MCF 10A (cell line): ENCODE measurements around the gene CYP3A5. TPM values are rescaled to one million over a fixed set of nuclear protein-coding genes. Genes with fewer than 3 reads are reported as not detected.

ENCODE experiments used
- BruUV-seq: library from RNA; stranded (reverse); fragments of 400-500 nt; replicated peaks from 2 replicates; lab custom pipeline; 2021; lab: Mats Ljungman, UMichigan
- CTCF ChIA-PET: fragments of 300-600 bp; sonication (Branson Sonifier 250); formaldehyde crosslinking; extraction: SDS; loops from one replicate; lab custom pipeline; 2021; ENCODE audit warnings: antibody characterized with exemption, inconsistent platforms; lab: Yijun Ruan, JAX
- POLR2A ChIA-PET: fragments of 300-600, 350-650 bp; sonication (Branson Sonifier 250); formaldehyde crosslinking; extraction: SDS; loops from one replicate; lab custom pipeline; 2020; ENCODE audit warnings: antibody characterized with exemption, inconsistent platforms; lab: Yijun Ruan, JAX
- DNase-seq: peaks from one replicate; pipeline ENCODE4 v3.0.0-alpha.2; 2018; ENCODE audit not compliant: unreplicated experiment
- H3K27ac Mint-ChIP-seq: one replicate; pipeline ENCODE4 v1.8.0; 2022; ENCODE audit warnings: mild to moderate bottlenecking, low read depth, mixed read lengths; ENCODE audit not compliant: unreplicated experiment
- H3K27me3 Mint-ChIP-seq: one replicate; pipeline ENCODE4 v1.8.0; 2022; ENCODE audit warnings: mixed read lengths; ENCODE audit not compliant: insufficient read depth, unreplicated experiment
- H3K36me3 Mint-ChIP-seq: one replicate; pipeline ENCODE4 v1.8.0; 2022; ENCODE audit warnings: mild to moderate bottlenecking, moderate library complexity, mixed read lengths; ENCODE audit not compliant: insufficient read depth, unreplicated experiment
- H3K4me1 Mint-ChIP-seq: one replicate; pipeline ENCODE4 v1.8.0; 2022; ENCODE audit warnings: mixed read lengths; ENCODE audit not compliant: insufficient read depth, unreplicated experiment
- H3K4me3 Mint-ChIP-seq: one replicate; pipeline ENCODE4 v1.8.0; 2022; ENCODE audit warnings: mild to moderate bottlenecking, moderate library complexity, mixed read lengths; ENCODE audit not compliant: unreplicated experiment
- H3K9me3 Mint-ChIP-seq: one replicate; pipeline ENCODE4 v1.8.0; 2022; ENCODE audit warnings: mixed read lengths; ENCODE audit not compliant: unreplicated experiment
- intact Hi-C: fragments of 100-400 bp; cut with micrococcal nuclease; formaldehyde crosslinking; loops from 2 replicates; pipeline ENCODE4 v1.14.1; 2022
- total RNA-seq: library from RNA; stranded (reverse); gene quantifications from 2 replicates; pipeline ENCODE4 v1.2.3, GENCODE V29; 2022
- TF ChIP-seq, protein P1 (sequence below): fragments of 200-600 bp; IDR thresholded peaks from one replicate; pipeline ENCODE4 v1.8.0; 2022; ENCODE audit warnings: antibody characterized with exemption, mild to moderate bottlenecking; ENCODE audit not compliant: unreplicated experiment

The CYP3A5 gene
- total RNA-seq, 1 experiment from 2014 or later: 0.58 TPM

DNA sequence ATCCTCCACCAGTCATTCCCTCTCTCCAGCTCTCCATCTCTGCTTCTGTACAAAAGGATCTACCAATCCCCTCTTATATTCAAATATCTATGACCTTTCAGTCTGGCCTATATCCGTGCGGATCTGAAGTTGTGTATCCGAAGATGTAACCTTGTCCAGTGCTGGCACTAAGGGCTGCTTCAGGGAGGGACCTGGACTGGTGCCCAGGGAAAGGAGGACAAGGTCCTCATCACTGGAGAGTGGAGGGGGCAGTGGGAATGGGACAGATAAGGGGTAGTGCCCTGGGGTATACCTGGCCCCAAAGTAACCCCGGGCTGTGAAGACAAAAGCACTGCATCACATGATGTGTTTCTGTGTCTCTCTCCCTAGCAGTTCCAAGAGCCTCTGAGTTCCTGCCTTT is 80.0 kb downstream of the CYP3A5 start:
- Mint-ChIP-seq H3K4me1 (no peaks in the 10 kb centered on the region), H3K36me3 (no peaks in the 10 kb centered on the region), H3K9me3 (no peaks in the 10 kb centered on the region), H3K27ac (no peak overlapping the region), H3K27me3 (no peaks in the 10 kb centered on the region), H3K4me3 (no peak overlapping the region)
- no peak for DNase-seq
- TF ChIP-seq, protein P1, sequence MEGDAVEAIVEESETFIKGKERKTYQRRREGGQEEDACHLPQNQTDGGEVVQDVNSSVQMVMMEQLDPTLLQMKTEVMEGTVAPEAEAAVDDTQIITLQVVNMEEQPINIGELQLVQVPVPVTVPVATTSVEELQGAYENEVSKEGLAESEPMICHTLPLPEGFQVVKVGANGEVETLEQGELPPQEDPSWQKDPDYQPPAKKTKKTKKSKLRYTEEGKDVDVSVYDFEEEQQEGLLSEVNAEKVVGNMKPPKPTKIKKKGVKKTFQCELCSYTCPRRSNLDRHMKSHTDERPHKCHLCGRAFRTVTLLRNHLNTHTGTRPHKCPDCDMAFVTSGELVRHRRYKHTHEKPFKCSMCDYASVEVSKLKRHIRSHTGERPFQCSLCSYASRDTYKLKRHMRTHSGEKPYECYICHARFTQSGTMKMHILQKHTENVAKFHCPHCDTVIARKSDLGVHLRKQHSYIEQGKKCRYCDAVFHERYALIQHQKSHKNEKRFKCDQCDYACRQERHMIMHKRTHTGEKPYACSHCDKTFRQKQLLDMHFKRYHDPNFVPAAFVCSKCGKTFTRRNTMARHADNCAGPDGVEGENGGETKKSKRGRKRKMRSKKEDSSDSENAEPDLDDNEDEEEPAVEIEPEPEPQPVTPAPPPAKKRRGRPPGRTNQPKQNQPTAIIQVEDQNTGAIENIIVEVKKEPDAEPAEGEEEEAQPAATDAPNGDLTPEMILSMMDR: no peak
- CTCF ChIA-PET: no interaction called here
- intact Hi-C loops: no loop called here
- POLR2A ChIA-PET: no interaction called here
- no TSS peak for BruUV-seq

Other genes with a start within 250 kb of the CYP3A5 start
- gene PTCD1, start 241.2 kb downstream of the CYP3A5 start, total RNA-seq: 4.9 and 8.6 TPM in 2 replicates
- gene CPSF4, start 241.1 kb downstream of the CYP3A5 start, total RNA-seq: 49.5 and 62.6 TPM in 2 replicates
- 417 and 442 TPM in 2 replicates for gene ATP5MF, start 213.8 kb downstream of the CYP3A5 start, total RNA-seq
- gene ZNF789, start 207.1 kb downstream of the CYP3A5 start, total RNA-seq: 15.0 and 19.9 TPM in 2 replicates
- 17.4 and 20.6 TPM in 2 replicates for gene ZNF394, start 179.7 kb downstream of the CYP3A5 start, total RNA-seq
- 13.6 and 16.2 TPM in 2 replicates for gene ZKSCAN5, start 175.3 kb downstream of the CYP3A5 start, total RNA-seq
- gene FAM200A, start 127.9 kb downstream of the CYP3A5 start, total RNA-seq: 6.1 and 7.4 TPM in 2 replicates
- gene ZNF655, start 121.4 kb downstream of the CYP3A5 start, total RNA-seq: 85.2 and 89.9 TPM in 2 replicates
- 0.70 and 0.96 TPM in 2 replicates for gene TMEM225B, start 81.7 kb downstream of the CYP3A5 start, total RNA-seq
- gene ZSCAN25, start 63.0 kb downstream of the CYP3A5 start, total RNA-seq: 17.6 and 20.9 TPM in 2 replicates
- gene CYP3A7, start 55.2 kb upstream of the CYP3A5 start, total RNA-seq: not detected in 2 replicates
- gene CYP3A4, start 104.2 kb upstream of the CYP3A5 start, total RNA-seq: not detected in 2 replicates
- gene CYP3A43, start 148.0 kb upstream of the CYP3A5 start, total RNA-seq: not detected in 2 replicates
- gene OR2AE1, start 197.0 kb upstream of the CYP3A5 start, total RNA-seq: not detected in 2 replicates
- gene TRIM4, start 239.5 kb upstream of the CYP3A5 start, total RNA-seq: 28.1 and 28.2 TPM in 2 replicates
- not detected in 2 replicates for gene GJC3, start 249.6 kb upstream of the CYP3A5 start, total RNA-seq